GM12878 (cell line): Measurements from ENCODE around the gene MGAT5.

ENCODE experiments used
- GATAD2B ChIP-seq: fragments of 450-650 bp; conservative IDR thresholded peaks from 2 replicates; pipeline ENCODE4 v1.6.1; 2017; ENCODE audit warnings: low read depth, mild to moderate bottlenecking, moderate library complexity
- MXI1 ChIP-seq: fragments of 150-350 bp; IDR thresholded peaks from 2 replicates; pipeline ENCODE4 v1.6.1; 2011; ENCODE audit warnings: low read depth, mild to moderate bottlenecking, inconsistent platforms, low read length, improper control_type of control experiment
- POLR2A ChIP-seq: IDR thresholded peaks from 2 replicates; pipeline ENCODE4 v1.6.1; 2011; ENCODE audit warnings: low read depth, mild to moderate bottlenecking, low read length
- RB1 ChIP-seq: fragments of 450-650 bp; formaldehyde crosslinking; IDR thresholded peaks from 2 replicates; pipeline ENCODE4 v1.6.1; 2017; ENCODE audit warnings: mild to moderate bottlenecking, borderline replicate concordance
- STAT1 ChIP-seq: fragments of 450-650 bp; conservative IDR thresholded peaks from 2 replicates; pipeline ENCODE4 v1.6.1; 2014; ENCODE audit warnings: antibody characterized with exemption, mild to moderate bottlenecking
- TCF12 ChIP-seq: IDR thresholded peaks from 2 replicates; pipeline ENCODE4 v1.6.1; 2011; ENCODE audit warnings: low read depth, mild to moderate bottlenecking, low read length
- TF ChIP-seq, protein P1 (sequence below): IDR thresholded peaks from 2 replicates; pipeline ENCODE4 v1.6.1; 2012; ENCODE audit warnings: mild to moderate bottlenecking, low read depth, low read length

DNA sequence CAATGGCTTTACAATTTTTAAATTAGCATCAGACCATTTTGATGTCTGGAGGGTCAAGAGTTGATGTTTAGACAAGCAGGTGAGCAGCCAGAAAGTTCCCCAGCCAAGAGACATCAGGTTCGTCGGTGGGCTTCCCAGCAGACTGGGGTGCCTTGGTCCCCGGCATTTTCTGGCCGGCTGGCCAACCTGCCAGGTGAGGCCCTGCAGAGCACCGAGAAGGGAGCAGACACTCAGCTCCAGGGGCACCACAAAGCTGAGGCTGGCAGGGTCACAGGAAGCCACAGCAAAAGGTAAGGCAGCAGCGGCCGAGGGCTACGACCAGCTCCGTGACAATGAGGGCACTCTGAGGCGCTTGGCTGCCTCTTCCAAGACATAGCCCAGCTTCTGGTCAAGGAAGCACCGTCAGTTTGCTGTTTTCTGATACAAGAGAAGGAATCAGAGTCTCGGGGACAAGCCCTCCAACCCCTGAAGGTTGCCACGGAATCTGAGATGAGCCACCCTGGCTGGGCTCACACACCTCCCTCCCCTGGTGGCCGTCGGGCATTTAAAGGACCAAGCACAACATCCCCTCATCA, 229.0 kb downstream of the MGAT5 start:
- TF ChIP-seq MXI1 (no peak), GATAD2B (no peak), POLR2A (no peak), RB1 (no peak), STAT1 (no peak), TCF12 (no peak)
- TF ChIP-seq, protein P1, sequence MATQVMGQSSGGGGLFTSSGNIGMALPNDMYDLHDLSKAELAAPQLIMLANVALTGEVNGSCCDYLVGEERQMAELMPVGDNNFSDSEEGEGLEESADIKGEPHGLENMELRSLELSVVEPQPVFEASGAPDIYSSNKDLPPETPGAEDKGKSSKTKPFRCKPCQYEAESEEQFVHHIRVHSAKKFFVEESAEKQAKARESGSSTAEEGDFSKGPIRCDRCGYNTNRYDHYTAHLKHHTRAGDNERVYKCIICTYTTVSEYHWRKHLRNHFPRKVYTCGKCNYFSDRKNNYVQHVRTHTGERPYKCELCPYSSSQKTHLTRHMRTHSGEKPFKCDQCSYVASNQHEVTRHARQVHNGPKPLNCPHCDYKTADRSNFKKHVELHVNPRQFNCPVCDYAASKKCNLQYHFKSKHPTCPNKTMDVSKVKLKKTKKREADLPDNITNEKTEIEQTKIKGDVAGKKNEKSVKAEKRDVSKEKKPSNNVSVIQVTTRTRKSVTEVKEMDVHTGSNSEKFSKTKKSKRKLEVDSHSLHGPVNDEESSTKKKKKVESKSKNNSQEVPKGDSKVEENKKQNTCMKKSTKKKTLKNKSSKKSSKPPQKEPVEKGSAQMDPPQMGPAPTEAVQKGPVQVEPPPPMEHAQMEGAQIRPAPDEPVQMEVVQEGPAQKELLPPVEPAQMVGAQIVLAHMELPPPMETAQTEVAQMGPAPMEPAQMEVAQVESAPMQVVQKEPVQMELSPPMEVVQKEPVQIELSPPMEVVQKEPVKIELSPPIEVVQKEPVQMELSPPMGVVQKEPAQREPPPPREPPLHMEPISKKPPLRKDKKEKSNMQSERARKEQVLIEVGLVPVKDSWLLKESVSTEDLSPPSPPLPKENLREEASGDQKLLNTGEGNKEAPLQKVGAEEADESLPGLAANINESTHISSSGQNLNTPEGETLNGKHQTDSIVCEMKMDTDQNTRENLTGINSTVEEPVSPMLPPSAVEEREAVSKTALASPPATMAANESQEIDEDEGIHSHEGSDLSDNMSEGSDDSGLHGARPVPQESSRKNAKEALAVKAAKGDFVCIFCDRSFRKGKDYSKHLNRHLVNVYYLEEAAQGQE = no peak
